Common myeloid progenitor, CD34-positive (primary cell): ENCODE measurements around the gene IQCB1.
"Not testable (repeated sequence)": the region's sequence is repeated elsewhere in the genome, so short reads cannot be mapped to it uniquely, and the experiment has no call there.

Experiments used
- CTCF ChIA-PET: fragments of 350-600 bp; sonication (Branson Sonifier 250); formaldehyde crosslinking; loops from one replicate; lab custom pipeline; 2021; ENCODE audit warnings: antibody characterized with exemption; lab: Charles Lee
- POLR2A ChIA-PET: fragments of 350-600 bp; sonication (Branson Sonifier 250); formaldehyde crosslinking; loops from one replicate; lab custom pipeline; 2021; ENCODE audit warnings: antibody characterized with exemption; lab: Charles Lee
- DNase-seq, 3 donors: peaks; one replicate each; pipeline versions ENCODE4 v3.0.0 to v3.0.0-alpha.2; 2013
- H3K27ac ChIP-seq, 2 experiments: 1 replicate in 1 of 2; 2 replicates in 1 of 2; pipeline ENCODE4 v1.7.0; 2013; ENCODE audit warnings: inconsistent platforms in 2 of 2, low read length in 2 of 2, mild to moderate bottlenecking in 2 of 2, low read depth in 1 of 2, moderate library complexity in 1 of 2; ENCODE audit not compliant: severe bottlenecking in 2 of 2, insufficient read depth in 1 of 2, poor library complexity in 1 of 2
- H3K27me3 ChIP-seq, 5 experiments: replicated peaks in 2 of 5; 1 replicate in 3 of 5; 2 replicates in 2 of 5; pipeline versions ENCODE4 v1.6.1 to v1.7.0; 2013; ENCODE audit warnings: low read length in 4 of 5, mild to moderate bottlenecking in 2 of 5, moderate library complexity in 2 of 5, inconsistent platforms in 1 of 5; ENCODE audit not compliant: insufficient read depth in 5 of 5, control insufficient read depth in 4 of 5
- H3K36me3 ChIP-seq, 4 experiments: 1 replicate in 2 of 4; 2 replicates in 2 of 4; pipeline versions ENCODE4 v1.6.1 to v1.7.0; 2013; ENCODE audit warnings: low read length in 3 of 4, control low read depth in 1 of 4, mild to moderate bottlenecking in 1 of 4; ENCODE audit not compliant: control insufficient read depth in 4 of 4, insufficient read depth in 4 of 4
- H3K4me1 ChIP-seq, 4 experiments: 1 replicate in 3 of 4; 2 replicates in 1 of 4; pipeline versions ENCODE4 v1.6.1 to v1.7.1; 2013; ENCODE audit warnings: low read length in 3 of 4, mild to moderate bottlenecking in 3 of 4, control low read depth in 1 of 4, inconsistent platforms in 1 of 4, moderate library complexity in 1 of 4; ENCODE audit not compliant: control insufficient read depth in 4 of 4, insufficient read depth in 4 of 4; ENCODE audit errors: control extremely low read depth in 1 of 4
- H3K4me3 ChIP-seq, 7 experiments: 1 replicate in 4 of 7; 2 replicates in 3 of 7; pipeline versions ENCODE4 v1.5.1 to v1.7.0; 2013; ENCODE audit warnings: mild to moderate bottlenecking in 7 of 7, low read length in 6 of 7, moderate library complexity in 6 of 7, inconsistent platforms in 2 of 7, low read depth in 2 of 7, control low read depth in 1 of 7; ENCODE audit not compliant: insufficient read depth in 4 of 7, control insufficient read depth in 1 of 7; ENCODE audit errors: extremely low read depth in 1 of 7
- H3K9me3 ChIP-seq, 5 experiments: 1 replicate in 4 of 5; 2 replicates in 1 of 5; pipeline versions ENCODE4 v1.6.1 to v1.7.1; 2013; ENCODE audit warnings: low read length in 4 of 5, mild to moderate bottlenecking in 2 of 5, inconsistent platforms in 1 of 5, low read depth in 1 of 5, moderate library complexity in 1 of 5; ENCODE audit not compliant: control insufficient read depth in 4 of 5, insufficient read depth in 2 of 5; ENCODE audit errors: control extremely low read depth in 1 of 5
- WGBS: methylation state at CpG from one replicate; pipeline ENCODE4 v1.1.5; 2013; ENCODE audit not compliant: insufficient coverage; 5-methylcytosine and 5-hydroxymethylcytosine counted together

Gene IQCB1

DNA sequence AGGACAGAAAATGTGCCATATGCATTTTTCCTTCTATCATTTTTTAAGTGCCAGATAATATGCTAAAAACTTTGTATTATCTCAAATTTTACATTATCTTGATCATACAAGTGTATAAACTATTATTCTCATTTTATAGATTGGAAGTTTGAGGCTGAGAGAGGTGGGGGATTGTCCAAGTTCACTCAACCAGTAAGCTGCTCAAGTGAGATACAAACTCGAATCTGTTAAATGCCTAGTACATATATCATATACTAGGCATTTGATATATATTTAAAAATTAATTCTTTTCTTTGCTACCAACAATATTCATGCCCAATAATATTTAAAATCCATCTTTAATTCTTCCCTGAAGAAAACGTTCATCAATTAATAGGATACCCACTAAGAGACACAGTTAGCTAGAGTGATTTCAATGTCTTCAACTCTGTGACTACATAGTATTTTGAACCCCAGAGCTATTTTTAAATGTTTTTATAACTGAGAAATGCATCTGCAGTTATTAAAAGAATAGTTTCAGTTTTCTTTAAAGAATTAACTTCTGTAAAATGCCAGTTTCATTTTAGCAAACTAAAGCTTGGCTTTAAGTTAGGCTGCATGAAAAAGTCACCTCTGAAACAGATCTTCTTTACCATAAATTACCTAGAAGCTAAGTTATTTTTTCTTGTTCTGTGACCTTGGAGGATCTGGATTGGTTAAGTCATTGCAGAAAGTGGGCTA lies 40.4 kb downstream of the IQCB1 start:
- no peak for DNase-seq
- CTCF ChIA-PET: interaction anchor here (1.1 kb wide), 1 partner anchor 23 kb away, joined by 3 read pairs; no protein-coding TSS in a partner anchor
- Histone ChIP-seq H3K4me1 (no peaks in the 10 kb centered on the region), H3K27me3 (no peaks in the 10 kb centered on the region), H3K27ac (no peak overlapping the region), H3K4me3 (no peak overlapping the region), H3K9me3 (no peaks in the 10 kb centered on the region), H3K36me3 (peaks cover 5 to 54% (median 26%) of the 10 kb centered on the region in 4 experiments)
- WGBS: 88% methylated on average over 1 of the region's 2 CpGs
- POLR2A ChIA-PET: no interaction called here

- no peak for DNase-seq
- Histone ChIP-seq H3K4me1 (no peaks in the 10 kb centered on the region), H3K27me3 (no peaks in the 10 kb centered on the region), H3K27ac (no peak overlapping the region), H3K36me3 (peaks cover 12 to 63% (median 29%) of the 10 kb centered on the region in 4 experiments), H3K4me3 (no peak overlapping the region), H3K9me3 (no peaks in the 10 kb centered on the region)
- POLR2A ChIA-PET: no interaction called here
- CTCF ChIA-PET: no interaction called here
- WGBS: no CpG with 5 or more reads among the region's 3 CpGs
Measured at GRCh38 chr3:121793078-121793477, 41.8 kb downstream of the IQCB1 start.

DNA sequence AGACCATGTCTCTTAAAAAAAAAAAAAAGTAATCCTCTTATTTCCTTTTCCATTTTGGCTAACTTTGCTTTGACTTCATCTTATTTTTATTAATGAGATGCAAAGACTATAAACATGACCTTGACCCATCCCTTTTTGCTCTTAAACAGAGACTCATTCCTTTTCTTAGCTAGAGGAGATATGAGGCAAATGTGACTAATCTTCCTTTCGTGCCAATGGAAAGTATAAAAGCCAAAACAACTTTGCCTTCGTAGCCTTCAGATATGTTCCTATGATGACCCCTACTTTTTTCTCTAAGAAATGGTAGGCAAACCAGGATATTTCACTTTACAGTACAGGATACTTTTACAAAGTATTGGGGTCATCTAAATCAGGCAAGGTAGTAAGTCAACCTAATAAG lies 48.4 kb downstream of the IQCB1 start:
- 100% methylated on average over 2 of the region's 2 CpGs for WGBS
- Histone ChIP-seq H3K36me3 (peaks cover 19 to 68% (median 42%) of the 10 kb centered on the region in 4 experiments), H3K27me3 (no peaks in the 10 kb centered on the region), H3K9me3 (no peaks in the 10 kb centered on the region), H3K4me3 (no peak overlapping the region), H3K4me1 (no peaks in the 10 kb centered on the region), H3K27ac (no peak overlapping the region)
- no peak for DNase-seq
- CTCF ChIA-PET: interaction anchor here (0.8 kb wide), 1 partner anchor 57 kb away, joined by 3 read pairs; no protein-coding TSS in a partner anchor
- POLR2A ChIA-PET: interaction anchor here (0.6 kb wide), 1 partner anchor 88 kb away, joined by 3 read pairs; no protein-coding TSS in a partner anchor

- POLR2A ChIA-PET: not testable (repeated sequence)
- CTCF ChIA-PET: interaction anchor here (1.0 kb wide), 1 partner anchor 25 kb away, joined by 3 read pairs; no protein-coding TSS in a partner anchor
- 100% methylated on average over 6 of the region's 8 CpGs for WGBS
Measured at GRCh38 chr3:121782784-121783183, 52.1 kb downstream of the IQCB1 start.

GRCh38 chr3:121781611-121782010 lies 53.2 kb downstream of the IQCB1 start:
- POLR2A ChIA-PET: no interaction called here
- Histone ChIP-seq H3K27ac (no peak overlapping the region), H3K4me3 (no peak overlapping the region), H3K36me3 (peaks cover 15 to 68% (median 42%) of the 10 kb centered on the region in 4 experiments), H3K27me3 (no peaks in the 10 kb centered on the region), H3K9me3 (no peaks in the 10 kb centered on the region), H3K4me1 (no peaks in the 10 kb centered on the region)
- WGBS: no CpG with 5 or more reads among the region's 7 CpGs
- CTCF ChIA-PET: no interaction called here
- no peak for DNase-seq

More at GRCh38 chr3:121782784-121783183, 52.1 kb downstream of the IQCB1 start:
- H3K36me3 ChIP-seq: peaks cover 20 to 70% (median 39%) of the 10 kb centered on the region in 4 experiments
- H3K27ac ChIP-seq, H3K4me1 ChIP-seq, H3K9me3 ChIP-seq, H3K4me3 ChIP-seq, H3K27me3 ChIP-seq, DNase-seq: not testable (repeated sequence)

DNA sequence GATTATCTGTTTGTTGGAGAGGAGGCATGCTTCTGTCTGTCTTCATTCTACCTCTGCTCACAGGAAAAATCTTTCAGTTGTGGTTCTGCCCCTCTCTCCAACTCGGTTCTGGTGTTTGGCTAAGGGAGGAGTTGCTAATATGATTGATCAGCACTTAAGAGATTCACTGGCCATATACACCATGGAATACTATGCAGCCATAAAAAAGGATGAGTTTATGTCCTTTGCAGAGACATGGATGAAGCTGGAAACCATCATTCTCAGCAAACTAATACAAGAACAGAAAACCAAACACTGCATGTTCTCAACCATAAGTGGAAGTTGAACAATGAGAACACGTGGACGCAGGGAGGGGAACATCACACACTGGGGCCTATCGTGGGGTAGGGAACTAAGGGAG lies 59.8 kb downstream of the IQCB1 start:
- POLR2A ChIA-PET, CTCF ChIA-PET, H3K27me3 ChIP-seq, H3K27ac ChIP-seq, H3K4me3 ChIP-seq, H3K4me1 ChIP-seq, H3K9me3 ChIP-seq, DNase-seq: not testable (repeated sequence)
- H3K36me3 ChIP-seq: peaks cover 30 to 68% (median 51%) of the 10 kb centered on the region in 4 experiments
- 100% methylated on average over 2 of the region's 4 CpGs for WGBS

GRCh38 chr3:121769246-121769645 lies 65.6 kb downstream of the IQCB1 start:
- DNase-seq: no peak
- H3K4me1 ChIP-seq: peaks cover 0 to 2% (median under 1%) of the 10 kb centered on the region in 4 experiments
- H3K9me3 ChIP-seq: peaks cover 0 to 2% (median 0%) of the 10 kb centered on the region in 5 experiments
- no CpG with 5 or more reads among the region's 1 CpG for WGBS
- no peak overlapping the region for H3K4me3 ChIP-seq
- POLR2A ChIA-PET: no interaction called here
- H3K27ac ChIP-seq: no peak overlapping the region
- H3K27me3 ChIP-seq: no peaks in the 10 kb centered on the region
- peaks cover 19 to 48% (median 31%) of the 10 kb centered on the region in 4 experiments for H3K36me3 ChIP-seq
- CTCF ChIA-PET: no interaction called here
